HG02840 (cell line): ENCODE results near the gene DSE.
A peak's percentile ranks its signal among the peaks of the same experiment; 100 is the strongest.

Source experiments
- ATAC-seq: cut with Tn5 transposase; IDR thresholded peaks from one replicate; pipeline ENCODE4 v1.9.1; 2021; ENCODE audit warnings: mild to moderate bottlenecking, moderate library complexity, moderate number of reproducible peaks; ENCODE audit not compliant: unreplicated experiment, low FRiP score

The DSE gene

DNA sequence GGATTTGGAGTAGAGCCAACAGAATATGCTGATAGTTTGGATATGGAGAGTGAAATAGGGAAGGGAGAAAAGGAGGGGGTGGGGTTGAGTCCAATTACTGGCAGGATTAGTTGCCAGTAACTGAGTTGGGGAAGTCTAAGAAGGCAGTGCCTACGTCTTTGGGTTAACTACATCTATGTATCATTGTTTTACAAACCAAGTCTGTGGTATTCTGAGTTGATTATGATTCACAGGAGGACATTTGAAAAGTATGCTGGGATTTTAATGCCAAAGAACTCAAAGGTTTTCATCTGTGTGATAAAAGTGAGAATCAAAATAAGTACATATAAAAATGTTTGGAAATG lies 14.7 kb downstream of the DSE start:
- no peak for ATAC-seq

DNA sequence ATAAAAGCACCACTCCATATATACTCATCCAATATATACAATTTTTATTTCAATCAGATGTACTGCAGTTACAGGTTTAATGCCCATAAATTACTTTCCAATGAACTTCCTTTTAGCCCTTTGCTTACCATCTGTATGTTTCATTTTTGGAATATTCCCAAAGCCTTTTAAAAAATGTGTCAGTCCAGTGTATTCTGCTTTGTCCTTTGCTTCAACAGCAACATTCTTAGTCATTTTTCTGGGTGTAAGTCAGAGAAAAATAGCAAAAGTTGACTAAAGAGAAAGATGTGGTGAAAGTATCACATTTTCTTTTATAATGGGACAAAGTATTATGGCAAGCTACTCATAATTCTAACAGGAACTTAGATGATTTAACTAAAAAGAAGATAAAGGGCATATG lies 15.2 kb downstream of the DSE start:
- no peak for ATAC-seq

DNA sequence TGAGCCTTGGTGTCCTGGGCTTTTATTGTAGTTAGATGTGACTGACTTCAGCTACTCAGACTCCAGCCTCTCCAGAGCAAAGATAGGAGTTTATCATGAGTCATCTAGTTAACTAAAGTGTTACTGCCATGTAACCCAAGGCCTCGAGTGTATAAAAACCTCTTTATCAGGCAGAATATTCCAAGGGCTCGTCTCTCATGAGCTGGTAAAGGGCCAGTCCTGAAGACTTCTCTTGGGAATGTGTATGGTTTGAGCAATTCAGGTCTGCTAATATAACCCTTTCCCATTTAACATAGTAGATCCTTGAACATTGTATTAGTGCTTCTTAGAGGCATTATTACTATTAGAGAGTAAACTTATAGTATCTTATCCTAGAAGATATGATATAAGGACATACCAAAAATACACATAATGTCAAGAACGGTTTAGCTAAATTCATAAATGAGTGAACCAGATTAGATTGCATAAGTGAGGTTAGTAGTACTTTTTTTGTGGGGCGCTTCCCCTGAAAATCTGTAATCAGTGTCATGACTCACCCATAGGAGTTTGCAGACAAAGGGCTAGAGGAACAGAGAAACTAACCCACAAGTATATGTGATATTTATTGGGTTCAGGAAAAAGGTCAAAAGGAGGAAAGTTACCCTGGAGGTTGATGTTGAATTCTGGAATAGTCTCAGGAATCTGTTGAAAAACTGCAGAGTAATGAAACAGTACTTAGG lies 16.0 kb downstream of the DSE start:
- ATAC-seq = no peak

DNA sequence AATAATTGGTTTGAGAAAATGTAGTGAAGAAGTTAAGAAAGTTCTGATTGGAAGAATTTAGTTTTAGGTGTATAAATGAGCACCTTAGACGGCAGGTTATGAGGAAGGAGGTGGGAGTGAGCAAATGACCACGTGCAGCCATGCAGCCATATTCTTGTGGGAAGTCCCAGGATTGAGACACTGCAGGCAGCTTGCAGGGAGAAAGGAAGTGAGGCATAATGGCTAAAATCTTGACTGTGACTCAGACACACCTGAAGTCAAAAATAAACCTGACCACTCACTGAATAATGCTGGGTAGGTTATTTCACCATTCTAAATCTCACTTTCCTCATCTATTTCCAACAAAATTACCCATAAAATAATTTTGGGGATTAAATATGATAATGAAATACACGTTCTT lies 16.6 kb downstream of the DSE start:
- ATAC-seq = peak; percentile 60

DNA sequence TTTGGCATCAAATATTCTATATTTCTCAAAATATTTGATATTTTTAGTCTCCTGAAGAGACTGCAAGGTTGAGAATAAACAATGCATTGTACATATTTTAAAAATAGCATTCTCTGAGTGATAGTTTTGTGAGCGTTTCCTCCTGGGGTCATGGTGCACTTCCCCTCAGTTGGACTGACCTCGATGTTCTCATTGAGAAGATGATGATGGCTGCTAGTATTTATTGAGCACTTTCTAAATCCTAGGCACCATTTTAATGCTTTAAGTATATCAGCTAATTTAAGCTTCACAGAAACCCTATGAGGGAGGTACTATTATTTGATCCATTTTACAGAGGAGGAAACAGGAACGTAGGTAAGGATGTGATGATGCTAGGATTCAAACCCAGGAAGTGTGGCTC lies 18.2 kb downstream of the DSE start:
- ATAC-seq = no peak

DNA sequence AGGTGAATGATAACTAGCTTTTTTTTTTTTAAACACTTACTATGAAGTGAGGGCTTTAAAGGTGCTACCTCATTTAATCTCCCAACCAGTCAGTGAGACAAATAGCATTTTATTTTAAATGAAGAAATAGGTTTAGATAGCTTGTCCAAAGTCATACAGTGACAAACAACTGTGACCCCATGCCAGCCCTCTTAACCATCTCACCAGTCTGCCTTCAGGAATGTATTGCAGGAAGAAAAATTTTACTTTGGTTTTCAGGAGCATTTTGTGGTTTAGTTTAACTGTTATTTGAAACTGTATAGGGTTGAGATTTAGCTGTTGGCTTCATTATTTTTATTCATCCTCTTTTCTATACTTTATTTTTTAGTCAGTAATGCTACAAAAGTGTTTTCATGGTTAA lies 18.6 kb downstream of the DSE start:
- no peak for ATAC-seq

DNA sequence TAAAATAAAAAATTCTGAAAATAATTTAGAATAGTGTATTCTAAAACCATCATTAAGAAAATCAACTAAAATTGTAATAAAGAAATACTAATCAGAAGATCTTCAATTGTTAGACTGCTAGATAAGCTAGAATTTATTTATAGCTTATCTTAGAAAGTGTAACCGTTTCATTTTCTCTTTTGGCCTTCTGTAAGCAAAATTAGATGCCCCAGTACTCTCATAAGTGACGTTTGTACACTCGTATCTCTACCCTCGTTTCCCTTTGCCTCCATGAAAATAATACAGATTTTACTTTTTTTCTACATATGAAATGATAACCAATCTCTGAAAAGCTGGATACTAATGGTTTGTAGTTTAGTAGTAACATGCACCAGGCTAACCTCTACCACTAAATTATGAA lies 19.8 kb downstream of the DSE start:
- ATAC-seq = peak; percentile 42

DNA sequence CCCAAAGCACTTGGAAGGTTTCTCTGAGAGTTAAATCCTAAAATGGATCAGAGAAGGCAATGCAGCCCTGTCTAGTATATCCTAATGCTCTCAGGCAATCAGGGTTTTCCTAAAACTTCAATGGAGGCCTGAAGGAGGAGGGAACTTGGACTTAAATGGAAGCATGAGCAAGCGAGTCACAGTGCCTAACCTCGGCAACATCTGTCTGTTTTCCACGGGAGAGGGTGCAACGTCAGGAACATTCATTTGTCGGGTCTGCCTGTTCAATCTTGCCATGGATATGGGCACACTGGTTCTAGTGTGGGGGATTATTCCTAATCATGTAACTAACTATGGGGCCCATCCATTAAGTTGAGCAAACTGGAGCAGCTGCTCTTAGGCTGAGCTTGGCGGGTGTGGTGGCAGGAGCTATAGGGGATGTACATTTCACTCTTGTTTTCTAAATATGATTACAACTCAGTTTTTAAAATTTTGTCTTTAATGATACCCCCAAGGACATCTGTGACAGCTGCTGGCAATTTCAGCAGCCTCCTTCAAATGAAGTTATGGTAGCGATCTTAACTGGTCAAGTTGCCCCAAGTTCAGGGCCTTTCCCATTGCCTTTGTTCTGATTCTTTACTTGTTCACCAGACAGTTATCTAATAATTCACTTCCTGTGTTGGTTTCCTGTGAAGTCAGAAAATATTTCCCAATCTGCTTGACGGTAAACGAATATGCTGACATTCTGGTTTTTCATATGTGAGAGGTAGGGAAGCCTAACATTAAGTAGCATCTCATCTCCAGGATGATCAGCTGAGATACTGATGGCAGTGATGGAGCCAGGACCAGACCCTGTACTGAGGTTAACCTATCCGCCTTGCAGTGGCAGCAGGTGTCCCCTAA lies 21.6 kb downstream of the DSE start:
- no peak for ATAC-seq

DNA sequence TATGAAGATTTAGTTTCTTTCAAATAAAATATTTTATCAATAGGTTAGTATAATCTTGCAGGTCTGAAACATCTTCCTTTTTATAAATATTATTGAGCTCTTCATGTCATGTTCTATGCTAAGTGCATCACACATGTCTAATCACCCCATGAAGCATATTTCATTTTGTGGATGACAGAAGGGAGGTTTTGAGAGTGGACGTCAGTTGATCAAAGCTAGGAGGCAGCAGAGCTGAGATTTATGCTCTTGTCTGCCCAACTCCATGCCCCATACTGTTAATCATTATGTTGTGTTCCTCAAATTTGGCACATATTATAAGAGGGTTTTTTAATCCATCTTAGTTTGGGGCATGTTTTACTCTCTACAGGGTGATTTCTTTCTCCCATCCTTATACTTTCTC lies 22.7 kb downstream of the DSE start:
- ATAC-seq = no peak

DNA sequence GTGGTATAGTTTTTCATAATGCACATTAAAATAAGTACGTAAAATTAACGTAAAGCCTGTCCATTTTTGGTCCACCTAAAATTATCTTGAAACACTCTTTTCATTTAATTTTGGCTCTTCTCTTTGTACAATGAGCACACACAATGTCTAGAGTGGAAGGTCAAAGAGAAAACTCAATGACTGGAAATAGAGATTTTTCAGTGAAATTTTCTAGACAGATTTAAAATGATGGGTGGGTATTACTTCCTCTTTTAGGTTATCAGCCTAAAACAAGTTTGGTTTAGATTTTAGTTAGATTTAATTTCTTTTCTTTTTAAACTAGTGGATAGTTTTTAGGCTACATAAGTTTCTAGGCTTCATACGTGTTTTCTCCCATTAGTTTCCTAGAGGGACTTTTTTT lies 24.9 kb downstream of the DSE start:
- no peak for ATAC-seq

DNA sequence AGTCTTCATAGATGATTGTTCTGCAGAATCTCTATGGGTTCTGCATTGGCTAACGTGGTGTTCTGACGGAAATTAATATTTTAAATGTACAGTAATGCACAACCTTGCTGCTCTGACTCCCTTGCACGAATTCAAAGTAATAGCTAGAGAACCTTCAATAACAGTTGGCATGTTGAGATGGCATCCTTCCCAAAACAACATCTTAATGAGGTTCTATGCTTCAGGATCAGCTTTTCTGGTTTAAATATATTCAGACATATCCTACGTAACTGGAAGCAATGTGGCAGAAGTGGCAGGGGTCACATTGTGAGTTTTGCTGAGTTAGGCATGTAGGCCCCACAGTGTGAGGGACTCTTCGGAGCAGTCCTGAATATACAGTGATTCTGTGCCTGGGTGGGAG lies 25.7 kb downstream of the DSE start:
- ATAC-seq = no peak

DNA sequence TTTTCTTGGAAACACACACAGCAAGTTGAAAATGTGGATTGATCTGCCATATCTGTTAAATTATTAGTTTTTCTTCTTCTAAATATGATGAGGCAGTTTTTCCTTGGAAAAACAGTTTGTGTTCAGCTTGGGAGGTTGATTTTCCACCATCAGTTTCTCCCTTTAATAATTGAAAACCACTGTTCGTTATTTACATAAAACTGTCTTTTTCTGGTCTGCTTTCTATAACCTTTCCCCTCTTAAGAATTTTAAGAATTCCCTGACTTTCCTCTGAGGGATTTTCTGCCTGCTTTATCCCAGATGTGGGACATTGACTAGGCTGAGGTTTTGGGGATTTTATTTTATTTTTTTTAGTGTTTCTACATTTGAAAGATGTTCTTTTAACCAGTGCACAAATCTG lies 27.2 kb downstream of the DSE start:
- no peak for ATAC-seq

DNA sequence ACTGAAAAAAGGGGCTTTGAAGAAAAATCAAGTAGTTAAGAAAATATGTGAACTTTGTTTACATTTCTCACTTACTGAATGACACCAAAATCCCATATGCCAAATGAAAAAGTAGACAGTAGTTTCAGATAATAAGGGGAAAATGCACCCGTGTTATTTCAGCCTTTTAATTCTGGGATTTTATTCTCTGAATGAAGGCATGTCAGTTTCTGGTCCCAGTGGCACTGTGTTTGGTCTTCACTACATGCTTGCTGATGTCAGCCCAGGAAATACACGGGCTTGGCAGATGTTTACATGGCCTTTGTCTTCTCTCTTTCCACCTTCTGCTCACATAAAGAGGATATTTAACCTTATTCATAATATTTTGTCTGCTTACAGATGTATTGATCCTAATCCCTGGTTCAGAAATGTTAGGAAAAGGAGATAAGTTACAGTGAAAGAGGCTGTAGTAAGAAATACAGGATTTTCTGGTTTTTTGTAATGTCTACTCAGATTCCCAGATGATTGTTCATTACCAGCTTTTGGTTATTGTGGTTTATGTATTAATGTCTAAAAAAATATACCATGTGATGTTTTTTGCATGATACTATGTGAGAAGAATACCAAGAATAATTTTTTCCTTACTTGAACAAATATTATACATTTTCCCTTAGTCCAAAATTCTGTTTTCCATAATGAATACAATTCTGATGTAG lies 27.7 kb downstream of the DSE start:
- no peak for ATAC-seq

DNA sequence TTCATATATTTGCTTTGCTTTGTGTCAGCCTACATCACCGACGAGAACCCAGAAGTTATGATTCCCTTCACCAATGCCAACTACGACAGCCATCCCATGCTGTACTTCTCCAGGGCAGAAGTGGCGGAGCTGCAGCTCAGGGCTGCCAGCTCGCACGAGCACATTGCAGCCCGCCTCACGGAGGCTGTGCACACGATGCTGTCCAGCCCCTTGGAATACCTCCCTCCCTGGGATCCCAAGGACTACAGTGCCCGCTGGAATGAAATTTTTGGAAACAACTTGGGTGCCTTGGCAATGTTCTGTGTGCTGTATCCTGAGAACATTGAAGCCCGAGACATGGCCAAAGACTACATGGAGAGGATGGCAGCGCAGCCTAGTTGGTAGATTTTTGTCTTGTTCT lies 28.5 kb downstream of the DSE start:
- ATAC-seq = no peak

DNA sequence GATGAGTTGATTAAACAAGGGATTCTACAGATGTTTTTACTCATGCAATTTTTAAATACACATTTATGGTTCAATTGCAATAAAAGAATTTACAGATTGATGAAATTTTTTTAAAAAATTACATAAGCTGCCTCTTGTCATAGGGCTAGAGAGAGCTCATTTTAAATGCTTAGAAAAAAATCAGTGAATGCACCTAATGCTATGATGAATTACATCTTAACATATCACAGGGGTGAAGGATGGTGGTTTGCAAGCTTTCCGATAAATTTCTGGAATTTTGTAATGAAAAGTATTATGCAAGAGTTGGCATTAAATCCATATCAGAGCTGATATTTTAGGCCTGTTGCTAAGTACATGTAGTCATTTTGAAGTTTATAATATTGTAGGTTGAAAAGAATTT lies 29.6 kb downstream of the DSE start:
- ATAC-seq = no peak

DNA sequence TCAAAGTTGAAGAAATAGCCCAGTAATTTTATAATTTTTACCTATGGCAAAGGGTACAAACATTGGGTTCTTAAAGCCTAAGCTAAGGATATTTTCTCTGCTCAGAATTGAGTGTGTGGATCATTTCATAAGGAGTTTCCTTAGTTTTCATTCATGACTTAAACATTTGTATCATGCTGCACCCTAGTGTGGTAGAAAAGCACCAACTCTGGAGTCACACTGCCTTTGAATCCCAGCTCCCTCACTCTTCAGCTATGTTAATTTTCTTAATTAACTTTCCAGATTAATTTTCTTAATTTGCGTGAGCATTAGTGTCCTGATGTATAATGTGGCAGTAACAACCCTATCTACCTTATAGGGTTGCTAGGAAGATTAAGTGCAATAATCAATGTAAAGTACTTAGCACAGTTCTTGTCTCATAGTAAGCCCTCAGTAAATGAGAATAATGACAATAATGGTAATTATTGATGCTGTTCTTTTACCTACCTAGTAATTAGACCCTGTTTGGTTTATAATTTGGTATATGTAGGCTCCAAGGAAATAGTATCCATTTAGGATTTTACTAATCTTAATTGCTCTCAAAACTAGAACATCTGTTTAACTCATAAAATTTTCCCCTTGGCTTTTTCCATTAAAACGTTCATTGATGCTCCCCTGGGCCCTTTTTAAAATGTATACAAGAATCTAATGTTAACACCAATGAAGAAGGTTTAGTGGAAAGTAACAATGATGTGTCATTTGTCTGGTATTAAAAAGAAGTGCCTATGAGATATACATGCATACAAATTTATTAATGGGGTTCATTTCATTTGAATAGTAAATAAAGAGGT lies 31.6 kb downstream of the DSE start:
- no peak for ATAC-seq

DNA sequence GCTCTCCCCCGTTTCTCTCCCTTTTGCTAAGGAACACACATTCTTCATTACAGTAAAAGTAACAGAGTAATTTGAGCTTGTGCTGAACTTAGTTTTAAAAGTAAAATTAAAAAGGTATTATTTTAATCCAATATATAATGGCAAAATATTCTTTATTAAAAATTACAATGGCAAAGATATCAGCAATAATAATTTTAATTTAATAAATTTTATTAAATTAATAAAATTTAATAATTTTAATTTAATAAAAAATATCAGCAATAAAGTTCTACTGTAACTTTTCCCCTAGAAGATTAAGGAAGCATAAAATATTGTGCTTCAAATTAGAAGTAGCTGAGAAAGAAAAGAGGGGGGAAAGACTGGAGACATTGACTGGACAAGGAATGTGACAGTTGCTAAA lies 32.5 kb downstream of the DSE start:
- ATAC-seq = no peak

DNA sequence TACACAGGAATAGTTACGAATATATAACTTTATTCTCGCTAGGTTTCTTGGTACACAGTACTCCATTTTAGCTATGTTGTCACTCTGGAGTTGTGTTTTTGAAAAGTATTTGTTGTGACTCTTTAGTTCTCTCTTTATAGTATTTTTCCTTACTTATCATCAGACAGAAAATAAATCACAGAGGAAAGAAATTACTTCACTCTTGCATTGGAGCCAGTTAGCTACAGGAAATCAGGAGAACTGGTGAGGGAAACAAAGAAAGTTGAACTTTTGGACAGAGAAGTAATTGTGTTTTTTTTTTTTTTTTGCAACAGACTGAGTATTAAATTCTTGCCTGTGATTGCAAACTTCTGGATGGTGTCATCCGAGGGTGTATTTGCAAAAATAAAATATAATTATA lies 33.9 kb downstream of the DSE start:
- no peak for ATAC-seq

DNA sequence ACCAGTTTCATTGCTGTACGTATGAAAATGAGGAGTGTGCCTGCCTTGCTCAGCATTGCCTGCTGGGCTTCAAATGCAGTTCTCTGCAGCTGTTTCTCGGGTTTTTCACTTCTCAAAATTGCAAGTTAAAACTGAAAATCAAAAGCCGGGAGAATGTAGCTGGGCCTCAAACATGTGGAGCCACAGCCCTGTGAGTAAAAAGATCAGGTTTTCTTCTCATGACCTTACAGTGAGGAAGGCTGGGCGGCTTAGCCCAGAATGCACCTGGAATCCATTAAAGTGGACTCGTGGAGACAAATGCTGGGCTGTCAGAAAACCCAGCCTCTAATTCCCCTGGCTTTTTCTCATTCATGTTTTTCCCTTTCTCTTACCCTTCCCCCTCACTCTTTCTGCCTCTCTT lies 34.4 kb downstream of the DSE start:
- peak; percentile 70 for ATAC-seq

DNA sequence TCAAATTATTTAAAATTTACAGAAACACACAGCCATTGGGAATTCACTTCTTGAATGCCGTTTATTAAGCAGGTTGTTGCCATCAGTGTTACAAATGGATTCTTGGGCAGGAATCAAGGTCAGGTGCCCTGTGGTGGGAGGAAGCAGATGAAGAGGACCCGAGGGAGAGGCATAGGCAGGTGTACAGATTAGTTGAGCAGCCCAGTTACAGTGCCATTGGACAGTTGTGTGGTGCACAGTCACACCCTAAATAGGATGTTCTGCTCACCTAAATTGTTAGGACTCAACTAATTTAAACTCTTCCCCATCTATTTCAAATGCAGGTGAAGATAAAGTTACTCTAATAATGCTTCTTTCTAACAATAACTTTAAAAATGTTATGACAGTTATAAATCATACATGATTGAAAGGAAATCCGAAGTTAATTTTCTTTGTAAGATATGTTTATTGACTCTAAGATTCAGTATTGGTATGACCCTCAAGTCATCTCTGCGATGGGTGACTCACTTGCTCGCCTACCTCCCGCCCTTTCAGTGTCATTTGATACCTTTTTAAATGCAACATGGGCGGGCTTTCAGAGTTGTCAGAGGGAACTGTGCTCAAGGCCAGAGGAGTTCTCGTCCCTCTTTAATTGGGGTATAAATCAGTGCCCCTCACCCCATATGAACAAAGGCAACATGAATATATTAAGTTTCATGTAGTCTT lies 35.1 kb downstream of the DSE start:
- ATAC-seq = no peak
